Neural cell (in vitro differentiated cells): ENCODE data around the gene NLN. TPM values are rescaled to one million over a fixed set of nuclear protein-coding genes. Genes with fewer than 3 reads are reported as not detected.

ENCODE experiments used
- H2AFZ ChIP-seq: fragments of 200-600, 300-800 bp; sonication (generic), shearing (Covaris generic); 2 replicates; pipeline ENCODE4 v1.6.0; 2014; ENCODE audit warnings: low read depth, mild to moderate bottlenecking, antibody characterized with exemption, low read length, moderate library complexity
- H3F3A ChIP-seq: fragments of 200-600 bp; shearing (Covaris generic); 2 replicates; pipeline ENCODE4 v1.6.1; 2016; ENCODE audit warnings: mild to moderate bottlenecking, moderate library complexity, mixed read lengths, antibody characterized with exemption, low read length; ENCODE audit not compliant: insufficient read depth, poor library complexity, severe bottlenecking
- H3K27ac ChIP-seq: fragments of 200-600, 300-800 bp; sonication (generic), shearing (Covaris generic); 2 replicates; pipeline ENCODE4 v1.5.1; 2014; ENCODE audit warnings: mild to moderate bottlenecking, low read length, moderate library complexity
- H3K27me3 ChIP-seq: fragments of 300-800, 200-600 bp; sonication (generic), shearing (Covaris generic); 2 replicates; pipeline ENCODE4 v1.6.0; 2014; ENCODE audit warnings: mild to moderate bottlenecking, low read depth, low read length, moderate library complexity; ENCODE audit not compliant: insufficient read depth
- H3K36me3 ChIP-seq: fragments of 300-800, 200-600 bp; sonication (generic), shearing (Covaris generic); 2 replicates; pipeline ENCODE4 v1.5.1; 2014; ENCODE audit warnings: mild to moderate bottlenecking, antibody characterized with exemption, low read length, moderate library complexity; ENCODE audit not compliant: insufficient read depth
- H3K4me2 ChIP-seq: fragments of 300-800, 200-600 bp; sonication (generic), shearing (Covaris generic); 2 replicates; pipeline ENCODE4 v1.6.0; 2014; ENCODE audit warnings: mild to moderate bottlenecking, low read length
- H3K4me3 ChIP-seq: fragments of 300-800, 200-600 bp; sonication (generic), shearing (Covaris generic); 2 replicates; pipeline ENCODE4 v1.5.1; 2014; ENCODE audit warnings: mild to moderate bottlenecking, low read length, moderate library complexity
- H3K79me2 ChIP-seq: fragments of 200-600 bp; shearing (Covaris generic); replicated peaks from 2 replicates; pipeline ENCODE4 v1.6.0; 2014; ENCODE audit warnings: mild to moderate bottlenecking, low read length, moderate library complexity; ENCODE audit not compliant: insufficient read depth
- H3K9ac ChIP-seq: fragments of 300-800, 200-600 bp; sonication (generic), shearing (Covaris generic); 2 replicates; pipeline ENCODE4 v1.6.1; 2016; ENCODE audit warnings: mild to moderate bottlenecking, low read length, mixed read lengths
- H3K9me2 ChIP-seq: fragments of 200-600 bp; shearing (Covaris generic); 2 replicates; pipeline ENCODE4 v1.6.1; 2016; ENCODE audit warnings: mild to moderate bottlenecking, low read length, mixed read lengths; ENCODE audit not compliant: insufficient read depth
- H3K9me3 ChIP-seq: fragments of 200-600, 300-800 bp; sonication (generic), shearing (Covaris generic); 2 replicates; pipeline ENCODE4 v1.6.1; 2016; ENCODE audit warnings: mild to moderate bottlenecking, mixed run types, low read length, moderate library complexity, mixed read lengths
- H4K20me1 ChIP-seq: fragments of 200-600 bp; shearing (Covaris generic); 2 replicates; pipeline ENCODE4 v1.6.1; 2016; ENCODE audit warnings: mild to moderate bottlenecking, mixed run types; ENCODE audit not compliant: insufficient read depth
- CTCF ChIP-seq: fragments of 450-650 bp; IDR thresholded peaks from 2 replicates; pipeline ENCODE4 v1.5.1; 2014; ENCODE audit warnings: antibody characterized with exemption, mild to moderate bottlenecking, moderate library complexity; ENCODE audit not compliant: poor library complexity, severe bottlenecking
- EP300 ChIP-seq: fragments of 450-650 bp; conservative IDR thresholded peaks from 2 replicates; pipeline ENCODE4 v1.6.1; 2014; ENCODE audit warnings: antibody characterized with exemption, mild to moderate bottlenecking, moderate library complexity; ENCODE audit not compliant: poor library complexity, severe bottlenecking
- EZH2 ChIP-seq: fragments of 200-600, 300-800 bp; shearing (Covaris generic), sonication (generic); IDR thresholded peaks from 2 replicates; pipeline ENCODE4 v1.6.1; 2014; ENCODE audit warnings: antibody characterized with exemption, low read length, borderline replicate concordance, mild to moderate bottlenecking; ENCODE audit not compliant: insufficient read depth, poor library complexity, severe bottlenecking
- MXI1 ChIP-seq: fragments of 450-650 bp; conservative IDR thresholded peaks from 2 replicates; pipeline ENCODE4 v1.6.1; 2014; ENCODE audit warnings: antibody characterized with exemption, mild to moderate bottlenecking; ENCODE audit not compliant: poor library complexity, severe bottlenecking
- POLR2AphosphoS5 ChIP-seq: IDR thresholded peaks from 2 replicates; pipeline ENCODE4 v1.6.1; 2012
- RAD21 ChIP-seq: fragments of 450-650 bp; conservative IDR thresholded peaks from 2 replicates; pipeline ENCODE4 v1.6.1; 2014; ENCODE audit warnings: antibody characterized with exemption, mild to moderate bottlenecking, moderate library complexity
- REST ChIP-seq: IDR thresholded peaks from 2 replicates; pipeline ENCODE4 v1.6.1; 2012; ENCODE audit warnings: borderline replicate concordance
- SMC3 ChIP-seq: fragments of 450-650 bp; conservative IDR thresholded peaks from 2 replicates; pipeline ENCODE4 v1.6.1; 2014; ENCODE audit warnings: antibody characterized with exemption, mild to moderate bottlenecking, moderate library complexity; ENCODE audit not compliant: poor library complexity
- TAF1 ChIP-seq: IDR thresholded peaks from 2 replicates; pipeline ENCODE4 v1.6.1; 2012; ENCODE audit warnings: low read depth
- polyA plus RNA-seq: library from polyadenylated mRNA; depleted of rRNA; stranded (reverse); fragments of >200 nt; gene quantifications from 2 replicates; pipeline ENCODE4 v1.2.3, GENCODE V29; 2014

Gene NLN
- polyA plus RNA-seq, 1 donor from 2014 or later, result 18.7 TPM

- Histone ChIP-seq H3F3A (no peaks in the 10 kb centered on the region), H3K9me2 (no peaks in the 10 kb centered on the region), H3K4me3 (no peak overlapping the region), H4K20me1 (no peaks in the 10 kb centered on the region), H2AFZ (no peak overlapping the region), H3K79me2 (no peaks in the 10 kb centered on the region), H3K36me3 (no peaks in the 10 kb centered on the region), H3K9me3 (no peaks in the 10 kb centered on the region), H3K9ac (no peak overlapping the region), H3K4me2 (no peak overlapping the region), H3K27ac (no peak overlapping the region), H3K27me3 (no peaks in the 10 kb centered on the region)
- TF ChIP-seq CTCF (no peak), SMC3 (no peak), MXI1 (no peak), RAD21 (no peak), REST (no peak), POLR2AphosphoS5 (no peak), EZH2 (no peak), EP300 (no peak), TAF1 (no peak)
Measured at GRCh38 chr5:65862384-65862783, 140.4 kb downstream of the NLN start.

GRCh38 chr5:65863747-65864146, 141.7 kb downstream of the NLN start:
- Histone ChIP-seq H3K4me3 (no peak overlapping the region), H3K27ac (no peak overlapping the region), H3F3A (no peaks in the 10 kb centered on the region), H2AFZ (no peak overlapping the region), H3K27me3 (no peaks in the 10 kb centered on the region), H3K79me2 (no peaks in the 10 kb centered on the region), H3K9me2 (no peaks in the 10 kb centered on the region), H4K20me1 (no peaks in the 10 kb centered on the region), H3K36me3 (no peaks in the 10 kb centered on the region), H3K4me2 (no peak overlapping the region), H3K9ac (no peak overlapping the region), H3K9me3 (no peaks in the 10 kb centered on the region)
- TF ChIP-seq EP300 (no peak), EZH2 (no peak), CTCF (no peak), REST (no peak), RAD21 (no peak), POLR2AphosphoS5 (no peak), SMC3 (no peak), TAF1 (no peak), MXI1 (no peak)
